Hematopoietic multipotent progenitor cell (in vitro differentiated cells): ENCODE data around the gene GLIPR1. TPM values are rescaled to one million over a fixed set of nuclear protein-coding genes. Genes with fewer than 3 reads are reported as not detected.

ENCODE experiments used
- DNase-seq, 3 donors: peaks; one replicate each; pipeline ENCODE4 v3.0.0-alpha.2; 2011 to 2015; ENCODE audit warnings: low read depth in 2 of 3, low spot score in 2 of 3
- total RNA-seq: library from RNA; depleted of rRNA; stranded (reverse); fragments of >200 nt; gene quantifications from one replicate; pipeline ENCODE4 v1.2.3, GENCODE V29; 2012

GLIPR1 gene
- total RNA-seq, 1 donor = 76.7 TPM

DNA sequence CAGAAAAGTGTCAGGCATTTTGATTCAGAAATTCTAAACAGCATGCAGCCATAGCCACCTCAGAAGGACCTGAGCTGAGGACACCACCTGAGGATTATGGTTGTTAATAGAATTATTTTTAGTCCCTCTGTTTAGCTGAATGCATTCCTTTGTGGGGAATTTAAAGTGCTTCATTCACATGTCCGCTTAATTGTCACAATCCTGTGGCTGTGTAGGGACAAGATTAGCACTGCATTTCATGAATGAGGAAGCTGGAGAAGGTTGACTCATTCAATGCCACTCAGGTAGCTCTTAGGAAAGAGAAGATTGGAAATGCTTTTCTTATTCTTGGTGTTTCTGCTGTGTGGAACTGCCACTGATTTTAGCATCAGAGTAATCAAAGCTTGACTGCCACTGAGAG is 72.8 kb downstream of the GLIPR1 start:
- DNase-seq = no peak

Other genes starting within 250 kb of the GLIPR1 start
- 11.8 TPM for gene CAPS2, start 150.4 kb upstream of the GLIPR1 start, total RNA-seq
- gene GLIPR1L1, start 146.1 kb upstream of the GLIPR1 start, total RNA-seq = not detected
- gene GLIPR1L2, start 89.7 kb upstream of the GLIPR1 start, total RNA-seq = 0.27 TPM
- 10.0 TPM for gene KRR1, start 30.9 kb downstream of the GLIPR1 start, total RNA-seq